Lung (tissue), 12 donors: Measurements from ENCODE around the gene C1RL. TPM values are rescaled to one million over a fixed set of nuclear protein-coding genes. Genes with fewer than 3 reads are reported as not detected.
A peak's percentile ranks its signal among the peaks of the same experiment; 100 is the strongest.

Experiments used
- ATAC-seq: fragments of 200-7000 bp; cut with Tn5 transposase; one replicate; pipeline ENCODE4 v1.9.1; 2020; ENCODE audit warnings: moderate number of reproducible peaks; ENCODE audit not compliant: insufficient read depth, low FRiP score
- DNase-seq, 3 donors: peaks; one replicate each; pipeline ENCODE4 v3.0.0-alpha.2; 2013 to 2017
- H3K27ac ChIP-seq, 2 donors: one replicate each; pipeline ENCODE4 v1.5.1; 2013; ENCODE audit warnings: mild to moderate bottlenecking in 2 of 2, moderate library complexity in 2 of 2, control low read depth in 1 of 2, inconsistent platforms in 1 of 2, low read depth in 1 of 2, low read length in 1 of 2
- H3K27me3 ChIP-seq, 3 donors: one replicate each; pipeline ENCODE4 v1.5.1; 2013; ENCODE audit warnings: low read length in 2 of 3; ENCODE audit not compliant: control insufficient read depth in 3 of 3, insufficient read depth in 3 of 3
- H3K36me3 ChIP-seq, 4 donors: one replicate each; pipeline ENCODE4 v1.5.1; 2013; ENCODE audit warnings: low read length in 4 of 4, mild to moderate bottlenecking in 1 of 4, moderate library complexity in 1 of 4; ENCODE audit not compliant: control insufficient read depth in 4 of 4, insufficient read depth in 4 of 4
- H3K4me1 ChIP-seq, 5 donors: one replicate each; pipeline ENCODE4 v1.5.1; 2013; ENCODE audit warnings: low read length in 5 of 5, mild to moderate bottlenecking in 2 of 5, moderate library complexity in 1 of 5; ENCODE audit not compliant: control insufficient read depth in 5 of 5, insufficient read depth in 5 of 5
- H3K4me3 ChIP-seq: one replicate; pipeline ENCODE4 v1.5.1; 2013; ENCODE audit warnings: mild to moderate bottlenecking, control low read depth, moderate library complexity
- H3K9ac ChIP-seq, 2 donors: one replicate each; pipeline ENCODE4 v1.5.1; 2013; ENCODE audit warnings: low read length in 2 of 2, control low read depth in 1 of 2; ENCODE audit not compliant: insufficient read depth in 1 of 2
- H3K9me3 ChIP-seq, 4 donors: one replicate each; pipeline ENCODE4 v1.5.1; 2013; ENCODE audit warnings: low read length in 3 of 4, mild to moderate bottlenecking in 1 of 4, moderate library complexity in 1 of 4; ENCODE audit not compliant: control insufficient read depth in 4 of 4, insufficient read depth in 3 of 4
- CTCF ChIP-seq: IDR thresholded peaks from 2 replicates; pipeline ENCODE4 v1.5.1; 2012; ENCODE audit warnings: mild to moderate bottlenecking; ENCODE audit errors: control extremely low read depth, extremely low read depth
- WGBS, 2 donors: extraction: QIAGEN DNeasy Blood & Tissue Kit; methylation state at CpG; one replicate each; pipeline ENCODE4 v1.1.7; 2013; 5-methylcytosine and 5-hydroxymethylcytosine counted together
- polyA plus RNA-seq, 2 donors: library from polyadenylated mRNA; stranded (reverse); fragments of 200-250 nt; gene quantifications; one replicate each; pipeline ENCODE4 v1.2.1, GENCODE V29; 2013
- total RNA-seq, 2 donors: library from RNA; depleted of rRNA in 1 of 2; stranded (reverse); fragments of >200 nt in 1 of 2; gene quantifications; one replicate each; pipeline ENCODE4 v1.2.1, GENCODE V29; 2014 to 2021
- donor health status: control.
- donor health status: control.
- donor health status: Bipolar disorder and iron deficiency.
- donor health status: healthy.
- donor health status: DM: yes; HTN: yes; CAD: no.

The C1RL gene
- total and polyA plus RNA-seq, 4 donors = 60.5 to 116 (median 86.5) TPM

GRCh38 chr12:7061596-7061995 lies 47.4 kb downstream of the C1RL start:
- peaks cover 0 to 4% (median 1%) of the 10 kb centered on the region in 4 donors for H3K36me3 ChIP-seq
- H3K27ac ChIP-seq = no peak overlapping the region
- DNase-seq (no peak), ATAC-seq (no peak)
- no peaks in the 10 kb centered on the region for H3K27me3 ChIP-seq
- H3K4me3 ChIP-seq = no peak overlapping the region
- H3K4me1 ChIP-seq = peaks cover 0 to 18% (median 2%) of the 10 kb centered on the region in 5 donors
- 92 to 94% methylated on average over 7 of the region's 7 CpGs for WGBS, 2 donors
- TF ChIP-seq CTCF = no peak
- no peak overlapping the region for H3K9ac ChIP-seq
- no peaks in the 10 kb centered on the region for H3K9me3 ChIP-seq

- H3K27ac ChIP-seq = peak overlapping the region in 1 of 2 donors; percentile 5
- no peaks in the 10 kb centered on the region for H3K9me3 ChIP-seq
- H3K9ac ChIP-seq = peak overlapping the region in 1 of 2 donors; percentile 65
- TF ChIP-seq CTCF = no peak
- peak in 1 of 3 donors; percentile 38 for DNase-seq
- H3K36me3 ChIP-seq = peaks cover 0 to 4% (median 0%) of the 10 kb centered on the region in 4 donors
- ATAC-seq = no peak
- H3K27me3 ChIP-seq = no peaks in the 10 kb centered on the region
- H3K4me3 ChIP-seq = no peak overlapping the region
- 72 to 76% methylated on average over 13 of the region's 13 CpGs for WGBS, 2 donors
- H3K4me1 ChIP-seq = peaks cover 0 to 18% (median 2%) of the 10 kb centered on the region in 5 donors
Measured at GRCh38 chr12:7061138-7061537, 47.9 kb downstream of the C1RL start.

GRCh38 chr12:7060353-7060954 lies 48.6 kb downstream of the C1RL start, which contains the start of gene C1S:
TSS of gene C1S (plus strand) at chr12:7060718. CDS start at chr12:7061913, 1,195 bp downstream.
- TF ChIP-seq CTCF = peak; percentile 60
- Histone ChIP-seq H3K4me3 (no peak within 1 kb of the TSS), H3K27me3 (no peaks in the 10 kb centered on the region), H3K4me1 (peaks cover 0 to 18% (median 2%) of the 10 kb centered on the region in 5 donors), H3K9ac (peak within 1 kb of the TSS in 1 of 2 donors; percentile 65), H3K9me3 (no peaks in the 10 kb centered on the region), H3K36me3 (no peaks in the 10 kb centered on the region), H3K27ac (peak within 1 kb of the TSS; percentile 36 to 55)
- 30 to 60% methylated on average over 10 of the region's 10 CpGs for WGBS, 2 donors
- ATAC-seq (peak; percentile 93), DNase-seq (peak; percentile 90 to 98 (median 97))

GRCh38 chr12:7059780-7060179 lies 49.2 kb downstream of the C1RL start:
- no peak overlapping the region for H3K4me3 ChIP-seq
- H3K27me3 ChIP-seq = no peaks in the 10 kb centered on the region
- no peaks in the 10 kb centered on the region for H3K9me3 ChIP-seq
- DNase-seq (no peak), ATAC-seq (no peak)
- 88 to 99% methylated on average over 4 of the region's 4 CpGs for WGBS, 2 donors
- no peak for TF ChIP-seq CTCF
- peak overlapping the region in 1 of 2 donors; percentile 65 for H3K9ac ChIP-seq
- no peak overlapping the region for H3K27ac ChIP-seq
- H3K36me3 ChIP-seq = no peaks in the 10 kb centered on the region
- H3K4me1 ChIP-seq = peaks cover 0 to 18% (median 2%) of the 10 kb centered on the region in 5 donors
